Vagina (tissue), 2 donors: ENCODE measurements around the gene APBB2.

Experiments
- POLR2A ChIP-seq, 2 donors: fragments of 450-650 bp; IDR thresholded peaks; one replicate each; pipeline ENCODE4 v1.6.1; 2017; ENCODE audit warnings: antibody characterized with exemption in 2 of 2, mild to moderate bottlenecking in 2 of 2, moderate library complexity in 2 of 2
- POLR2AphosphoS5 ChIP-seq, 2 donors: sonication (generic); formaldehyde crosslinking; IDR thresholded peaks; one replicate each; pipeline ENCODE4 v1.9.0; 2017; ENCODE audit warnings: antibody characterized with exemption in 2 of 2, mild to moderate bottlenecking in 2 of 2, low read depth in 1 of 2; ENCODE audit not compliant: insufficient read depth in 1 of 2
- TF ChIP-seq, protein P1 (sequence below), 3 experiments: fragments of 450-650 bp in 2 of 3; fragments of 200-600 bp in 1 of 3; sonication (generic) in 1 of 3; IDR thresholded peaks; one replicate each; pipeline ENCODE4 v1.5.1; 2017 to 2019; ENCODE audit warnings: antibody characterized with exemption in 3 of 3, mild to moderate bottlenecking in 2 of 3, moderate library complexity in 2 of 3

DNA sequence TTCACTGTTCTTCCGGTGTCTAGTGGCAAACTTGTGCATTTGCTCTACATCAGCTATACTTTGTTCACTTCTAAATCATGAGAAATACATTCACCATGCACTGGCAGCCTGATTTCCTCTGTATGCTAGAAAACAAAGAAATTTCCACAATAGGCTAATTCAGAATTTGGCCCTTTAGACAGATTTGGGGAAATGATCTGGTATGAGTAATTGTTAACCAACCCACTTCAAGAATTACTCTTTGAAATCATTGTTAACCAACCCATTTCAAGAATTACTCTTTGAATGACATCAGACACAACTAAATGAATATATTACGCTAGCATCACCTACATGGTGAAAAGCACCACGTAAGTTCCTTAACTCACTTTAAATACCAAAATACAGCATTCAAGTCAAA lies 14.6 kb downstream of the APBB2 start:
- TF ChIP-seq POLR2A (IDR thresholded peaks at IDR 0.05) (no peak), POLR2AphosphoS5 (IDR thresholded peaks at IDR 0.05; ENCODE audit: insufficient read depth in 1 of 2, low read depth in 1 of 2) (no peak)
- TF ChIP-seq, protein P1, sequence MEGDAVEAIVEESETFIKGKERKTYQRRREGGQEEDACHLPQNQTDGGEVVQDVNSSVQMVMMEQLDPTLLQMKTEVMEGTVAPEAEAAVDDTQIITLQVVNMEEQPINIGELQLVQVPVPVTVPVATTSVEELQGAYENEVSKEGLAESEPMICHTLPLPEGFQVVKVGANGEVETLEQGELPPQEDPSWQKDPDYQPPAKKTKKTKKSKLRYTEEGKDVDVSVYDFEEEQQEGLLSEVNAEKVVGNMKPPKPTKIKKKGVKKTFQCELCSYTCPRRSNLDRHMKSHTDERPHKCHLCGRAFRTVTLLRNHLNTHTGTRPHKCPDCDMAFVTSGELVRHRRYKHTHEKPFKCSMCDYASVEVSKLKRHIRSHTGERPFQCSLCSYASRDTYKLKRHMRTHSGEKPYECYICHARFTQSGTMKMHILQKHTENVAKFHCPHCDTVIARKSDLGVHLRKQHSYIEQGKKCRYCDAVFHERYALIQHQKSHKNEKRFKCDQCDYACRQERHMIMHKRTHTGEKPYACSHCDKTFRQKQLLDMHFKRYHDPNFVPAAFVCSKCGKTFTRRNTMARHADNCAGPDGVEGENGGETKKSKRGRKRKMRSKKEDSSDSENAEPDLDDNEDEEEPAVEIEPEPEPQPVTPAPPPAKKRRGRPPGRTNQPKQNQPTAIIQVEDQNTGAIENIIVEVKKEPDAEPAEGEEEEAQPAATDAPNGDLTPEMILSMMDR (IDR thresholded peaks at IDR 0.05): no peak
